ENCODE data around the gene IL17REL. TPM values are rescaled to one million over a fixed set of nuclear protein-coding genes. Genes with fewer than 3 reads are reported as not detected.

The IL17REL gene
- total and polyA plus RNA-seq, 2 of the 13 experiments (the other 11 are each of a cell fraction or from before 2014, with no cell fraction given) = not detected

DNA sequence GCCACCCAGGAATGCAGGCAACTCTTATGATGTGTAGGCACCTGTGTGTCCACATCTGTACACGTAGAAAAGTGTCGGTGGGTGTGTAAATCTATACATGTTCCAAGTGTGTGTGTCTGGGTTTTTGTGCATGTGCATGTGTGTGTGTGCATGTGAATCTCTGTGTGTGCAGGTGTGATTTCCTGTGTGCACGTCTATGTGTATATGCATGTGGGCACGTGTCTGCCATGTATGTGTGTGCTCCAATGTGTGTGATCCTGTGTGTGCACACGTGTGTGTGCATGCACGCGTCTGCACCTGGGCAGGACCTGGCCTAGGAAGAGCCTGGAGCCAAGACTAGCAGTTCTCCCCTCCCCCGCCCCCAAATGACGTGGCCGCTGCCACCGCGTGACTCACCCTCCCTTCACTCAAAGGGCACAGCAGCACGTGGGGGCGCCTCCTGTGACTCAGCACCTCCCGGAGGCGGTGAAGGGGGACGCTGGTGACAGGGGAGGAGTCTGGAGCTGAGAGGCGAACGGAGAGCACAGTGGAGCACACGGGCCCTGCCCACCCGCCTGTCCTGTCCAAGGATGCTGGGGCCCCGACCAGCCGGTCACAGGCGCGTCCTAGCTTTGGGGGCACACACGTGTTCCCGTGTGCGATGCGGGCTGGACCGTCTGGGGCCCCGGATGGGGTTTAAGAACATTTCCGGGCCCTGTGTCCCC, 41.9 kb downstream of the IL17REL start (continued):
- TF ChIP-seq PHB2 (IDR thresholded peaks at IDR 0.05; ENCODE audit: partially characterized antibody) (no peak), E2F5 (CRISPR knock-in tag; conservative IDR thresholded peaks at IDR 0.05) (0 out of 2 replicates have a peak, but pooled peaks have one; percentile 42), ZNF503 (CRISPR knock-in tag; IDR thresholded peaks at IDR 0.05) (peak; percentile 58; the same call in 1 of the 2 replicates), RFX1 (IDR thresholded peaks at IDR 0.05) (no peak), PAF1 (CRISPR knock-in tag; IDR thresholded peaks at IDR 0.05) (no peak), SOX13 (IDR thresholded peaks at IDR 0.05) (peak; percentile 61), SOX13 (CRISPR knock-in tag; conservative IDR thresholded peaks at IDR 0.05 in 1 of 2, IDR thresholded peaks at IDR 0.05 in 1 of 2) (peak in 1 of 2 experiments; percentile 70; a peak in 1 of 4 replicates), MTF1 (CRISPR knock-in tag; IDR thresholded peaks at IDR 0.05) (no peak), SP140L (CRISPR knock-in tag; IDR thresholded peaks at IDR 0.05; ENCODE audit: borderline replicate concordance) (no peak), ZNF205 (CRISPR knock-in tag; IDR thresholded peaks at IDR 0.05) (peak; percentile 60; the same call in 1 of the 2 replicates), RAD21 (CRISPR knock-in tag; IDR thresholded peaks at IDR 0.05) (peak; percentile 9), SAFB2 (CRISPR knock-in tag; IDR thresholded peaks at IDR 0.05; ENCODE audit: borderline replicate concordance, low read depth) (no peak), XRCC5 (optimal IDR thresholded peaks at IDR 0.05; ENCODE audit: low read length) (peak; percentile 79), NRL (CRISPR knock-in tag; IDR thresholded peaks at IDR 0.05; ENCODE audit: borderline replicate concordance) (peak; percentile 88), HCFC1 (IDR thresholded peaks at IDR 0.05; ENCODE audit: low read depth, low read length) (no peak), IKZF4 (CRISPR knock-in tag; IDR thresholded peaks at IDR 0.05; ENCODE audit: borderline replicate concordance, low read depth, not compliant biosample characterization) (no peak), ARNTL (CRISPR knock-in tag; IDR thresholded peaks at IDR 0.05) (peak; percentile 99), ZSCAN12 (CRISPR knock-in tag; IDR thresholded peaks at IDR 0.05) (0 out of 2 replicates have a peak, but pooled peaks have one; percentile 76)
- TF ChIP-seq, protein P1, sequence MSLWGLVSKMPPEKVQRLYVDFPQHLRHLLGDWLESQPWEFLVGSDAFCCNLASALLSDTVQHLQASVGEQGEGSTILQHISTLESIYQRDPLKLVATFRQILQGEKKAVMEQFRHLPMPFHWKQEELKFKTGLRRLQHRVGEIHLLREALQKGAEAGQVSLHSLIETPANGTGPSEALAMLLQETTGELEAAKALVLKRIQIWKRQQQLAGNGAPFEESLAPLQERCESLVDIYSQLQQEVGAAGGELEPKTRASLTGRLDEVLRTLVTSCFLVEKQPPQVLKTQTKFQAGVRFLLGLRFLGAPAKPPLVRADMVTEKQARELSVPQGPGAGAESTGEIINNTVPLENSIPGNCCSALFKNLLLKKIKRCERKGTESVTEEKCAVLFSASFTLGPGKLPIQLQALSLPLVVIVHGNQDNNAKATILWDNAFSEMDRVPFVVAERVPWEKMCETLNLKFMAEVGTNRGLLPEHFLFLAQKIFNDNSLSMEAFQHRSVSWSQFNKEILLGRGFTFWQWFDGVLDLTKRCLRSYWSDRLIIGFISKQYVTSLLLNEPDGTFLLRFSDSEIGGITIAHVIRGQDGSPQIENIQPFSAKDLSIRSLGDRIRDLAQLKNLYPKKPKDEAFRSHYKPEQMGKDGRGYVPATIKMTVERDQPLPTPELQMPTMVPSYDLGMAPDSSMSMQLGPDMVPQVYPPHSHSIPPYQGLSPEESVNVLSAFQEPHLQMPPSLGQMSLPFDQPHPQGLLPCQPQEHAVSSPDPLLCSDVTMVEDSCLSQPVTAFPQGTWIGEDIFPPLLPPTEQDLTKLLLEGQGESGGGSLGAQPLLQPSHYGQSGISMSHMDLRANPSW (CRISPR knock-in tag; IDR thresholded peaks at IDR 0.05; ENCODE audit: borderline replicate concordance) = no peak
- TF ChIP-seq, protein P2, sequence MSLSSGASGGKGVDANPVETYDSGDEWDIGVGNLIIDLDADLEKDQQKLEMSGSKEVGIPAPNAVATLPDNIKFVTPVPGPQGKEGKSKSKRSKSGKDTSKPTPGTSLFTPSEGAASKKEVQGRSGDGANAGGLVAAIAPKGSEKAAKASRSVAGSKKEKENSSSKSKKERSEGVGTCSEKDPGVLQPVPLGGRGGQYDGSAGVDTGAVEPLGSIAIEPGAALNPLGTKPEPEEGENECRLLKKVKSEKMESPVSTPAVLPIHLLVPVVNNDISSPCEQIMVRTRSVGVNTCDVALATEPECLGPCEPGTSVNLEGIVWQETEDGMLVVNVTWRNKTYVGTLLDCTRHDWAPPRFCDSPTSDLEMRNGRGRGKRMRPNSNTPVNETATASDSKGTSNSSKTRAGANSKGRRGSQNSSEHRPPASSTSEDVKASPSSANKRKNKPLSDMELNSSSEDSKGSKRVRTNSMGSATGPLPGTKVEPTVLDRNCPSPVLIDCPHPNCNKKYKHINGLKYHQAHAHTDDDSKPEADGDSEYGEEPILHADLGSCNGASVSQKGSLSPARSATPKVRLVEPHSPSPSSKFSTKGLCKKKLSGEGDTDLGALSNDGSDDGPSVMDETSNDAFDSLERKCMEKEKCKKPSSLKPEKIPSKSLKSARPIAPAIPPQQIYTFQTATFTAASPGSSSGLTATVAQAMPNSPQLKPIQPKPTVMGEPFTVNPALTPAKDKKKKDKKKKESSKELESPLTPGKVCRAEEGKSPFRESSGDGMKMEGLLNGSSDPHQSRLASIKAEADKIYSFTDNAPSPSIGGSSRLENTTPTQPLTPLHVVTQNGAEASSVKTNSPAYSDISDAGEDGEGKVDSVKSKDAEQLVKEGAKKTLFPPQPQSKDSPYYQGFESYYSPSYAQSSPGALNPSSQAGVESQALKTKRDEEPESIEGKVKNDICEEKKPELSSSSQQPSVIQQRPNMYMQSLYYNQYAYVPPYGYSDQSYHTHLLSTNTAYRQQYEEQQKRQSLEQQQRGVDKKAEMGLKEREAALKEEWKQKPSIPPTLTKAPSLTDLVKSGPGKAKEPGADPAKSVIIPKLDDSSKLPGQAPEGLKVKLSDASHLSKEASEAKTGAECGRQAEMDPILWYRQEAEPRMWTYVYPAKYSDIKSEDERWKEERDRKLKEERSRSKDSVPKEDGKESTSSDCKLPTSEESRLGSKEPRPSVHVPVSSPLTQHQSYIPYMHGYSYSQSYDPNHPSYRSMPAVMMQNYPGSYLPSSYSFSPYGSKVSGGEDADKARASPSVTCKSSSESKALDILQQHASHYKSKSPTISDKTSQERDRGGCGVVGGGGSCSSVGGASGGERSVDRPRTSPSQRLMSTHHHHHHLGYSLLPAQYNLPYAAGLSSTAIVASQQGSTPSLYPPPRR (CRISPR knock-in tag; IDR thresholded peaks at IDR 0.05; ENCODE audit: borderline replicate concordance) = peak; percentile 67

Measured in HepG2 (cell line).